GM21447 (cell line): ENCODE data around the gene NR1H3.

ENCODE experiments used
- ATAC-seq: cut with Tn5 transposase; IDR thresholded peaks from one replicate; pipeline ENCODE4 v1.9.1; 2021; ENCODE audit not compliant: unreplicated experiment

NR1H3 gene

DNA sequence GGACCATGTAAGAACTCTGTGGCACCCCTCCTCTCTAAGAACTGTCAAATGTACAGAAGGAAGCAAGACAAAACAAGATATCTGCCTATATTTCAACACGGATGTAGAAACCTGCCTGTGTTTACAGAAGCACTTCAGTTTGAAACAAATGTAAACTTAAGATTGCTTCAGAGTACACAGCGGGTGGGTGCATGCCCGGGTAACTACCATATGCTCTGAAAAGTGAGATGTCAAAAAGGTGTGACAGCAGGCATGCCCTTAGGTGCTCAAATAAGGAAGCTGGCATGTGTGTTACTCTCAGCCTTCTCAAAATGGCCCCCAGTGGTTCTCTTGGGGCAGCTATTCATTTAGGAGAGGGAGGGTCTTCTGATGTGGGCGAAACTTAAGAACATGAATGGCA lies 14.3 kb upstream of the NR1H3 start:
- ATAC-seq: no peak

DNA sequence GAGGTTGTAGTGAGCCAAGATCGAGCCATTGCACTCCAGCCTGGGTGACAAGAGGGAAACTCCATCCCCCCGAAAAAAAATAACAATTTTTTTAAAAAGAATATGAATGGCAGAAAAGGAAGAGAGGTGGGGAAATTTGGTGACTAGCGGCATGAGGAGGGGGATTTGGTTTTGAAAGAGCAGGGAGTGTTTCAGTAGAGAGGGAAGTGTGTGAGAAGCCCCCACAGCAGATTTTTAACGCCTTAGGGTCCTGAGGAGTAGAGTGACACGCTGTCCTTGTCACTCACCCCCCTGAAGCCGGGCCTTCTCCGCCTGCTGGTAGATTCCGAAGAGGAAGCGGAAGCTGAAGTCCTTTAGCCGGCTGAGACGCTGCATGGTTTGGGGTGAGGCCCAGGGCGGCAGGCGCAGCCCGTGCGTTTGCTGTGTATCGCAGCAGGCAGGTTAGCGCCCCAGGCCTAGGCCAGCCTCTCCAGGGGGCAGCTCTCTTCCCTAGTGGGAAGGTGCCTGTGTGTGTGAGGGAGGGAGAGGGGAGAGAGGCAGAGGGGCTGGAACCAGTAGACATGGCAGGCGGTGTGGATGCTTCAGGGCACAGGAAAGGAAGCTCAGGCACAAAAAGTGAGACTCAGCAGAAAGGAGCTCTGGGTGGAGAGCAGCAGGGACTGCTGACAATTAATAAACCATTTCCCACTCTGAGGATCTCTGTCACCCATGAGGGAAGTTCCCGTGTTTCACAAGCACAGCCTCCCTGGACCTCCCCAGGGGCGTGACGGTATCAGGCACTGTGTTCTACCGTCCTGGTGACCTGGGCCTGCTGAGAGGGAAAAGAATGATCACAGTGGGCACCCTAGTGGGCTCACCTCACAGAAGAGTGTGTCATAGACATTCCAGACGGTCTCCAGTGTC lies 13.1 kb upstream of the NR1H3 start:
- no peak for ATAC-seq

DNA sequence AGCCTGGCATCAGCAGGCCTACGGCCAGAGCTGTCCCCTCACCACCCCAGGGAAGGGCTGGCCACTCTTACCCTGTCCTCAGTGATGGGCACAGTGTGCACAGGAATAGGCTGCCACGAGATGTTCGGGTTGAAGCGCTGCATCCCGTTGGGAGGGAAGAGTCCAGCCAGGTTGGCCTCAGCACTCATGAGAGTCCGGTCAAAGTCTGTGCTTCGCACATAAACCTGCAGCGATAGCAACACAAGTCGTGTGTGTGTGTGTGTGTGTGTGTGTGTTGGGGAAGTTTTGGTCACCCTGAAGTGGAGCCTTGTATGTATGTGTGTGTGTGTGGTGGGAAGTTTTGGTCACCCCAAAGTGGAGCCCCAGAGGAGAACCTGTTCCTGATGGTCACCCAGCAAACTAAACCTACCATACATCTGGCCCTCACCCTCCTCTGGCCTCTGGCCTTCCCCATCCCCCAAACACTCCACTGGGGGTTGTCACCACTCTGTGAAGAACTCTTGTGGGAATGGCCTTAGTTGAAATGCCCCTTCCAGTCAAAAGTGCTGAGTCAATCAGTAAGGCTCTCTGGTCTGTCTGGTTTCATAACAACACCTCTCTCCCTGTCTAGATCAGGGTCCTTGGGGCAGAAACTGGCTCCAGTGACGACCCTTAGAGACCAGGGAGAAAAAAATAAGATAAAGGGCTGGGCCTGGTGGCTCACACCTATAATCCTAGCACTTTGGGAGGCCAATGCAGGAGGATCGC lies 12.0 kb upstream of the NR1H3 start:
- no peak for ATAC-seq

DNA sequence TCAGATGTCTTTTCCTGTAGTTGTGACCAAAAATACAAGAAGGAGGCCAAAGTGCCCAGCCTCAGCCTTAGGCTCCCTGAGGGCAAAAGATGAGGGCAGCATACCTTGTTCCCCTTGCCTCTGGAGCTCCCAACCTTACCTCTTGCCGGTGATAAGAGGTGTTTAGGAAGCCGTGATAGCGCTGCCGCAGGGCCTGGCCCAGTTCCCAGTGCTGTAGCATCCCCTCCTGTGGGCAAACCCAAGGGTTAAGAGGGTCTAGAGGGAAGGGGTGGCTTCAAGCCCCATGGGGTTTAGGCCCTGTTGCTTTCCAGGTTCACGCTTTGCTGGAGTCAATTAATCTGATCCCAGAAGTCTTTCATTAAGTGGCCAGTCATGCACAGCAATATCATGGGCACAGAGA lies 10.3 kb upstream of the NR1H3 start:
- no peak for ATAC-seq

DNA sequence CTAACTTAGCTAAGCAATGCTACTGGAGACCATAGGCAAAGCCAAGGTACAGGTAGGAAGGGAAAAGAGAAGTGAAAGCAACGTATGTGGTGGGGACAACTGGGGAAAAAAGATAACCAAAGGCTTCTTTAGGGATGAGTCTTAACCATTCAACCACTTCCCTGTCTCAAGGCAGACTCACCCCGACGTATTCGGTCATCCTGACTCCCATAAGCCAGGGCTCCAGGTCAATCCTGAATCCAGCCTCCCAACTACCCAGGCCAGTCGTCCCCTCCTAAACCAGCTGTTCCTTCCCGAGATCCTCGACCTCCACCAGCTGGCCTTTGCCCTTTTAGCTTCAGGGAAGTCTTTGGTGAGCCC lies 9.5 kb upstream of the NR1H3 start:
- ATAC-seq: peak; percentile 39

DNA sequence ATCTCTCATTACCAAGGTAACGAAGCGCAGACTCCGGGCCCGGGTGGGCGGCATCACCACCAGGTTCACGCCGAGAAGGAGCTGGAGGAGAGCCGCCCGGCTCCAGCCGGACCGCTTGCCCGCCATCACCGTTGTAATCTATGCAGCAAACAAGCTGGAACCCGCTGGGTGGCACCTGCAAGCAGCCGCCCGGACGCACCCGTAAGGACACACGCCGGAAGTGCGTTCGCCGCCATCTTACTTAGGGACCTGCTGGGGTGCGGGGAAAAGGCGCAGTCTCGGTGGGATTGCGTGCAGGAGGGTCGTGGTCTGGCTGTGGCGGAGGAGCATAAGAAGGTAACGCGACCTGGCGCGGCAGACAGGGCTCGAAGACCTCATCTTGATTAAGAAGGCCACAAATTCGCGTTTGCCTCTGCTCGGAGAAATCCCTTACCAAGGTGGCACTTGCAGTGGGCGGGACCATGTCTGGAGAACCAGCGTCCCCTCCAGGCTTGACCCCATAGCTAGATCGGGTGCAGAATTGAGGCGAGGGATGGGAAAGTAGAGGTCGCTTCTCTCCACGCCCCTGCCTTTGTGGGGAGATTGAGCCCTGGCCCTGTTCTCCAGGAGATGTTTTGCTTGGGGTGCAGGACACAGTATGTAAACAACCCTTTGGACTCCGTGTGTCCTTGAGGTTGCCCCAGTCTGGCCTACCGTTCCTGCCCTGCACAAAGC lies 9.0 kb upstream of the NR1H3 start, which contains the start of gene ACP2:
ACP2 (minus strand) TSS at position 151 of the 714 bp plus-strand sequence; CDS start at position 126, 25 bp downstream.
- ATAC-seq: peak; percentile 94

DNA sequence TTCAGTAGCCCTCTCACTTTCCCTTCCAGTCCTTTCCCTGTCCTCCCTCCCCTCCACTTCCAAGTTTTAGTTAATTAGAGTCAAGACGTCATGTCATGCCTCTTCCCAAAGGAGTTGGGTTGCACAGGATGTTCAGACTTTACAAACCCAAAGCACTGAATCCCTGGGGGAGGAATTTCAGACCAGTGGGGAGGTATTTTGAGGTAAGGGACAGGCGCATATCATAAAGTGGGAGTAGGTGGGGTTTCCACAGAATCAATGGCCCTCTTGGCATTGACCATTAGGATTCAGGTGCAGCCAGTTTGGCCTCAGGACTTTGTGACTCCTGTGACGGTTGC lies 8.4 kb upstream of the NR1H3 start:
- ATAC-seq: no peak

DNA sequence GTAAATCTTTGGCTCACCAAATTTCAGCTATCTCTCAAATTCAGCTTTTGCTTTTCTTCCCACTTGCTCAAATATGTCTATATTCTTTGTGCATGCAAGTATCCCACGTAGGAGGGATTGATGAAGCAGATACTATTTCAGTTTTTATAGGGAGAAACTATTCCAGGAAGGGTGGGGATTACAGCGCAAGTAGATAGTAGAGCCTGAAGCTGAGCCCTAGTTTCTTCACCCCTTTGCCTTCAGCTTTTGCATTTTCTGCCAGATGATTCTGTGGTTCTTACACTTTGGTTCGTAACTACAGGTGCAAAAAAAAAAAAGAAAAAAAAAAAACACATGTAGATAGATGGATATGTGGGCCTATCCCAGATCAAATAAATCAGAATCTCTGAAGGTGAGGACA lies 6.0 kb upstream of the NR1H3 start:
- no peak for ATAC-seq

DNA sequence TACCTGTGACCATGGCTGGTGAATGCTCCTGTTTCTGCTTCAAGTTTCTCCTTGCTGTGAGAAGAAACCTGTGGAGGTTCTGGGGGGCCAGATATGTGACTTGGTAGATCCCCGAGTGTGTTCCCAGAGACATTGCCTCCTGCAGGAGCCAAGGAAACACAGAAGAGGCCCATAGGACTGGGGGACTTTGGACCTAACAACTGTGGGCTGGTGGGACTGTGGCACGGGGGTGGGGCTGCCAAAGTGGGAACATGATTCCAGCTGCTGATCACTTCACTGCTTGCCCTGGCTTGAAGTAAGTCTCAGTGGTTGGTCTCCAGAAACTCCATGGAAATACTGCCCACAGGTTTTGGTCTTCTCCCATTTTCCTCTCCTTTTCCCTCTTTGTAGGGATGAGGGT lies 4.1 kb upstream of the NR1H3 start:
- ATAC-seq: no peak

DNA sequence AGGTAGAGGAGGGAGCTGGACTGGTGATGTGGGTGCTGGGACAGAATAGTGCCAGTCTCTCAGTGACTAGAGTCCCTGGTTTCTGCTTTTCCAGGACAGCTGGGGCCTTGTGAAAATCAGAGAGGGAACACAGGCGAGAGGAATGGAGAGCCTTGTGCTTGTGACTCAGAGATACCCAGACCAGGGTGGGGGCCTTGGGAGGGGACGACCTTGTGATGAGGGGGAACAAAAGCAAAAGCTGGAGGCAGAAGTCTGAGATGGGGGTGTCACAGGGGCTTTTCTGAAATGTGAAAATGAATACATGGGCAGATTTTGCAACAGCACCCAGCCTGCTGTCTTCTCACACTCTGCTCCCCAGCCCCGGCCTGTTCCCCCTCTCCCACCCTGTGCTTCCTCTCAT lies 3.4 kb upstream of the NR1H3 start:
- no peak for ATAC-seq

DNA sequence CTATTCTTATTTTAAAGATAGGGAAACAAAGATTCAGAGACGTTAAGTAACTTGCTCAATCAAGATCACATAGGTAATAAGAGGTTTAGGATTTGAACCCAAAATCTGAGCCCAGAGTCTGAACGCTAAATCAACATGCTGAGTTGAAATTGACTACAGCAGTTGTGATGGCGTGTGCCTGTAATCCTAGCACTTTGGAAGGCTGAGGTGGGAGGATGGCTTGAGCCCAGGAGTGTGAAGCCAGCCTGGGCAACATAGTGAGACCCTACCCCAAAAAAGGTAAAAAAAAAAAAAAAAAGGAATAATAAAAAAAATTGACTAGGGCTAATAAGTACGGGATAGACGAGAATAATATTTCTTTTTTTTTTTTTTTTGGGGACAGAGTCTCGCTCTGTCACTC lies 1.4 kb upstream of the NR1H3 start:
- no peak for ATAC-seq

DNA sequence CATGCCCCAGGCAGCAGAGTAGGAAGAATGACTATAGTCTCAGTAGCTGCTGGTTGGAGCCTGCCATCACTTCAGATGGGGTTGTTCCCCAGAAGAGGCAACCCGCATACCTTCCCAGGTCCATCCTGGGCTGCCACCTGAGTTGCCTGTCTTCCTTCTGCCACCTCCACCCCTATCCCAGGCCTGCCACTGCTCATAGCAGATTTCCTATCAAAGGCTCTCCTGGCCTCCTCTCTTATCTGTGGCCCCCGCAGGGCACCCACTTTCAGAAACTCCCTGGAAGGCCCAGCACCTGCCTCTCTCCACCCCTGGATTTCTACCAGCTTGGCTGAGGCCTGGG lies 649 bp upstream of the NR1H3 start:
- ATAC-seq: no peak

DNA sequence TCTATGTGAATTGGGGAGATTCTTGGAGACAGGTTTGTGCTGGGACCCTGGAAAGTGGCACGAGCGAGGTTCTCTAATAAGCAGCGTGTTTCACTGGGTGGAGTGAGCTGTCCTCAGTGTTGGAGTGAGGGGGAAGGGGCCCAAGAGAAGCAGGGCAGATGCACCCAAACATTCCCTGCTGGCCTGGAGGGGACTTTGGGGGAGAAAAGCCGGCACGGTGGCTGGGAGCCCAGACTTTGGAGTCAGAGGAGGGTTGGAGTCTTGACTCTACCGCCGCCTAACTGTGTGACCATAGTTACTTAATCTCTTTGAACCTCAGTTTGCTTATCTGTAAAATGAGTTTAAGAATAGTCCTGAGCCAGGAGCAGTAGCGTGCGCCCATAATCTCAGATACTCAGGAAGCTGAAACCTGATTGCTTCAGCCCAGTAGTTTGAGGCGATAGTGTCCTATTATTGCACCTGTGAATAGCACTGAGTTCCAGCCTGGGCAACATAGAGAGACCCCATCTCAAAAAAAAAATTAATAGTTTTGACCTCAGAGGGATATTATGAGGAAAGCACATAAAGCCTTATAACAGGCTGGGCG lies 614 bp downstream of the NR1H3 start:
- ATAC-seq: no peak

DNA sequence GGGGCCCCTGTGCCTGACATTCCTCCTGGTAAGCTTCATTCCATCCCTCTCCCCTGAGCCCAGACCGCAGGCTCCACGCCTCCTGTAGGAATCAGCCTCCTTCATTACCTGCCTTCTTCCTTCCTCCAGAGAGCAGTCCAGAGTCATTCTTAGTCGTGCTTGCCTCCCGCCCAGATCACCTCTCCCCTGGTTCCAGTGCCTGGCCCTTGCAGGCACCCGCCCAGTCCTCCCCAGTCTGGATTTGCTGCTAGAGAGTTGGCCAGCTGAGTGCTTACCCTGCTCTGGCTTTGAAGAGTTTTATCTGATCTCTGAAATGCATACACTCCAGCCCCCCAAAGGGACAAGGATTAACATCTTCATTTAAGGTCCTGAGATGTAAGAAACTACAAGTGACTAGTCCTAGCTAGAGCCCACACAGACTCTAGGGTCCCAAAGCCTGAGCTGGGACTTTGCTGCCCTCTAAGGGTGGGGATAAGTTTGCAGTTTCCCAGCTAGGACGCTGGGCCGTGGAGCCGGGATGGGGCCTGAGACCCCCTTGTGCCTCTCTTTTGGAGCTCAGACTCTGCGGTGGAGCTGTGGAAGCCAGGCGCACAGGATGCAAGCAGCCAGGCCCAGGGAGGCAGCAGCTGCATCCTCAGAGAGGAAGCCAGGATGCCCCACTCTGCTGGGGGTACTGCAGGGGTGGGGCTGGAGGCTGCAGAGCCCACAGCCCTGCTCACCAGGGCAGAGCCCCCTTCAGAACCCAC lies 1.6 kb downstream of the NR1H3 start:
- peak; percentile 65 for ATAC-seq

DNA sequence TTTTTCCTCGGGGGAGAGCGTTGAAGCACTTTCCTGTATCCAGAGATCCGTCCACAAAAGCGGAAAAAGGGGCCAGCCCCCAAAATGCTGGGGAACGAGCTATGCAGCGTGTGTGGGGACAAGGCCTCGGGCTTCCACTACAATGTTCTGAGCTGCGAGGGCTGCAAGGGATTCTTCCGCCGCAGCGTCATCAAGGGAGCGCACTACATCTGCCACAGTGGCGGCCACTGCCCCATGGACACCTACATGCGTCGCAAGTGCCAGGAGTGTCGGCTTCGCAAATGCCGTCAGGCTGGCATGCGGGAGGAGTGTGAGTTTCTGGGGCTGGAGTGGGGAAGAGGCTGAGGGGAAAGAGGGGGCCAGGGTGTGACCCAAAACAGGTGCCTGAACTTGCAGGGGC lies 2.6 kb downstream of the NR1H3 start:
- ATAC-seq: no peak

DNA sequence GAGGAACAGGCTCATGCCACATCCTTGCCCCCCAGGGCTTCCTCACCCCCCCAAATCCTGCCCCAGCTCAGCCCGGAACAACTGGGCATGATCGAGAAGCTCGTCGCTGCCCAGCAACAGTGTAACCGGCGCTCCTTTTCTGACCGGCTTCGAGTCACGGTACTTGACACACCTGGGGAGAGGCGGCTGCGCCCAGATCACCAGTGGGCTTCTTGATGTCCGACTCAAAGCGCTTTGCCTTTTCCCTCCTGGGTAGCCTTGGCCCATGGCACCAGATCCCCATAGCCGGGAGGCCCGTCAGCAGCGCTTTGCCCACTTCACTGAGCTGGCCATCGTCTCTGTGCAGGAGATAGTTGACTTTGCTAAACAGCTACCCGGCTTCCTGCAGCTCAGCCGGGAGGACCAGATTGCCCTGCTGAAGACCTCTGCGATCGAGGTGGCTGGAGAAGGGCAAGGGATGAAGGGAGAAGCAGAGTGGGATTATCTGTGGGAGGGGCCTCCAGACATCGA lies 3.5 kb downstream of the NR1H3 start:
- ATAC-seq: no peak

DNA sequence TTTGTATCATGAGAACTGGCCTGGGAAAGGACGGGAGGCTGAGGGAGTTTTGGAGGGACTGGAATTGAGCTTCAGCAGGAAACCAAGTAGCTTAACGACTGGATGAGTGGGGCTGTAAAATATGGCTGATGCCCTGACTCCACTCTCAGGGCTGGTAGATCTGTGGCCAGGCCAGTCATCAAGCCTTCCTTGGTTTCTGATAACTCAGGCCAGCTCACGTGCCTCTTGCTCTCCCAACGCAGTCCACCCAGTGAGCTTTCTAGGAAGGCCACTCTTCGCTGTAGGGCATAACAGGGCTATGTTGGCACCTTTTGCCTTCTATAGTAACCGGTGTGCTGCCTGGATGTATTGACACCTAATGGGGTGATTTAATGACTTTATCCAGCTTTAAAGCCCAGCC lies 6.3 kb downstream of the NR1H3 start:
- no peak for ATAC-seq

DNA sequence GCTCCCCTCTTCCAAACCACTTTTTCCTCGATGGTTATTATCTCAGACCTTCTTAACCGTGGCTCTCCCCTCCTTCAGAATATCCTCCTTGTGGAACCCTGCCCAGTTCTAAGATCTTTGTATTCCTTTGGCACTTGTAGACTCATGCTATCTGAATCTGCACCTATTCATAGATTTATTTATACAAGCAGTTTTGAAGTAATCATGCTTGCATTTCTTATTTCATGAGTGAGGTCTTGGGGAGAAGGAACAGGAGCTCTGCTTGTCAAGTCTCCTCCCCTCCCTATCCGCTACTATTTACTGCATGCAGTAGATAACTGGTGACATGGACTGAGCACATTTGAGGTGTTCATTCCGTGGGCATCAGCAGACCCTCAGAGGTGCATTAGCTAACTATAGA lies 6.7 kb downstream of the NR1H3 start:
- no peak for ATAC-seq

DNA sequence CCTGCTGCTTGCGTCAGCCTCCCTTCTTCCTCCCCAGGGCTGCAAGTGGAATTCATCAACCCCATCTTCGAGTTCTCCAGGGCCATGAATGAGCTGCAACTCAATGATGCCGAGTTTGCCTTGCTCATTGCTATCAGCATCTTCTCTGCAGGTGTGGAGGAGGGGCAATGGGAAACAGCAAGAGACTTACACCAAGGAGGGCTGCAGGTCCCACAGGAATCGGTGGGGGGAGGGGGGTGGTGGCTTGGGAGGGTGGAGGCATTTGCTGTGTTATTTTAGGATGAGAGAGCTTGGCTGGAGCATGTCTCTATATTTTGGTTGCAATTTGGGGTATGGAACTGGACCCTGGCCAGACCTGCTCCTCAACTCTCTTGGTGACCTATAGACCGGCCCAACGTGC lies 10.1 kb downstream of the NR1H3 start:
- no peak for ATAC-seq

DNA sequence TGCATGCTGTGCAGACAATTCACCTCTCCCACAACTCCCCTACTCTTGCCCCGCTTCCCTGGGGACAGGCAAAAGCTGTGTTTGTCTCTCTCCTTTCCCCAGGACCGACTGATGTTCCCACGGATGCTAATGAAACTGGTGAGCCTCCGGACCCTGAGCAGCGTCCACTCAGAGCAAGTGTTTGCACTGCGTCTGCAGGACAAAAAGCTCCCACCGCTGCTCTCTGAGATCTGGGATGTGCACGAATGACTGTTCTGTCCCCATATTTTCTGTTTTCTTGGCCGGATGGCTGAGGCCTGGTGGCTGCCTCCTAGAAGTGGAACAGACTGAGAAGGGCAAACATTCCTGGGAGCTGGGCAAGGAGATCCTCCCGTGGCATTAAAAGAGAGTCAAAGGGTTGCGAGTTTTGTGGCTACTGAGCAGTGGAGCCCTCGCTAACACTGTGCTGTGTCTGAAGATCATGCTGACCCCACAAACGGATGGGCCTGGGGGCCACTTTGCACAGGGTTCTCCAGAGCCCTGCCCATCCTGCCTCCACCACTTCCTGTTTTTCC lies 10.7 kb downstream of the NR1H3 start:
- ATAC-seq: no peak
